ENCODE measurements around the gene BRWD1. TPM values are rescaled to one million over a fixed set of nuclear protein-coding genes. Genes with fewer than 3 reads are reported as not detected.

Gene BRWD1
- polyA plus RNA-seq, 1 donor (not counting 4 experiments of a cell fraction or from before 2014, with no cell fraction given) = 15.1 TPM

- dilution Hi-C loops (cut with MboI; ENCODE audit: extremely low pct_ligation_motif_present, low sequenced_read_pairs) = no loop called here
- H2AFZ ChIP-seq (ENCODE audit: control insufficient read depth, low read length) = no peak overlapping the region
- H3K9me3 ChIP-seq (ENCODE audit: control insufficient read depth, low read depth, low read length) = peaks cover 4% of the 10 kb centered on the region
- no peaks in the 10 kb centered on the region for H3K79me2 ChIP-seq (ENCODE audit: control insufficient read depth, insufficient read depth, low read length)
- peaks cover 6 to 16% of the 10 kb centered on the region in 2 experiments for H3K36me3 ChIP-seq (ENCODE audit: control insufficient read depth in 2 of 2, extremely low read depth in 1 of 2, insufficient read depth in 2 of 2, low read length in 2 of 2)
- no peak overlapping the region for H3K4me2 ChIP-seq (ENCODE audit: control insufficient read depth, extremely low read depth, insufficient read depth, low read depth, low read length)
- no peak overlapping the region for H3K9ac ChIP-seq (ENCODE audit: control insufficient read depth, extremely low read depth, insufficient read depth, low read length)
- no peaks in the 10 kb centered on the region for H4K20me1 ChIP-seq (ENCODE audit: control insufficient read depth, extremely low read depth, insufficient read depth, low read length)
- H3K27ac ChIP-seq (ENCODE audit: control insufficient read depth, insufficient read depth, low read length) = no peak overlapping the region
- FAIRE-seq (no peak), DNase-seq (ENCODE audit: low read depth, low spot score) (no peak)
- no peaks in the 10 kb centered on the region for H3K27me3 ChIP-seq (ENCODE audit: control insufficient read depth, extremely low read depth, insufficient read depth, low read length)
- no peaks in the 10 kb centered on the region for H3K9me1 ChIP-seq (ENCODE audit: control insufficient read depth, extremely low read depth, insufficient read depth, low read length)
- no peaks in the 10 kb centered on the region for H3K4me1 ChIP-seq (ENCODE audit: control insufficient read depth, extremely low read depth, insufficient read depth, low read length)
- no peak for TF ChIP-seq EZH2 (IDR thresholded peaks at IDR 0.05; ENCODE audit: low read length)
- TF ChIP-seq CTCF (optimal IDR thresholded peaks at IDR 0.05 in 1 of 3, IDR thresholded peaks at IDR 0.05 in 1 of 3, conservative IDR thresholded peaks at IDR 0.05 in 1 of 3; ENCODE audit: extremely low read depth in 1 of 3, insufficient read depth in 2 of 3, low read length in 3 of 3) = no peak
- no peak overlapping the region for H3K4me3 ChIP-seq (ENCODE audit: control insufficient read depth in 2 of 3, extremely low read depth in 1 of 3, insufficient read depth in 2 of 3, low read depth in 1 of 3, low read length in 3 of 3)
These were observed 144.6 kb downstream of the BRWD1 start for GRCh38 chr21:39168800-39169199.

GRCh38 chr21:39164523-39164922, 148.9 kb downstream of the BRWD1 start:
- no peak for DNase-seq (ENCODE audit: low read depth, low spot score)
- no peak overlapping the region for H3K4me3 ChIP-seq (ENCODE audit: control insufficient read depth in 2 of 3, extremely low read depth in 1 of 3, insufficient read depth in 2 of 3, low read depth in 1 of 3, low read length in 3 of 3)
- no peak overlapping the region for H3K27ac ChIP-seq (ENCODE audit: control insufficient read depth, insufficient read depth, low read length)
- H3K79me2 ChIP-seq (ENCODE audit: control insufficient read depth, insufficient read depth, low read length) = no peaks in the 10 kb centered on the region
- dilution Hi-C loops (cut with MboI; ENCODE audit: extremely low pct_ligation_motif_present, low sequenced_read_pairs) = no loop called here
- no peaks in the 10 kb centered on the region for H3K9me1 ChIP-seq (ENCODE audit: control insufficient read depth, extremely low read depth, insufficient read depth, low read length)
- peaks cover 4% of the 10 kb centered on the region for H3K9me3 ChIP-seq (ENCODE audit: control insufficient read depth, low read depth, low read length)
- H3K27me3 ChIP-seq (ENCODE audit: control insufficient read depth, extremely low read depth, insufficient read depth, low read length) = no peaks in the 10 kb centered on the region
- no peak overlapping the region for H3K9ac ChIP-seq (ENCODE audit: control insufficient read depth, extremely low read depth, insufficient read depth, low read length)
- H3K4me2 ChIP-seq (ENCODE audit: control insufficient read depth, extremely low read depth, insufficient read depth, low read depth, low read length) = no peak overlapping the region
- FAIRE-seq = no peak
- H3K4me1 ChIP-seq (ENCODE audit: control insufficient read depth, extremely low read depth, insufficient read depth, low read length) = no peaks in the 10 kb centered on the region
- TF ChIP-seq EZH2 (IDR thresholded peaks at IDR 0.05; ENCODE audit: low read length) = no peak
- no peak for TF ChIP-seq CTCF (optimal IDR thresholded peaks at IDR 0.05 in 1 of 3, IDR thresholded peaks at IDR 0.05 in 1 of 3, conservative IDR thresholded peaks at IDR 0.05 in 1 of 3; ENCODE audit: extremely low read depth in 1 of 3, insufficient read depth in 2 of 3, low read length in 3 of 3)
- H3K36me3 ChIP-seq (ENCODE audit: control insufficient read depth in 2 of 2, extremely low read depth in 1 of 2, insufficient read depth in 2 of 2, low read length in 2 of 2) = peaks cover 3 to 4% of the 10 kb centered on the region in 2 experiments
- H2AFZ ChIP-seq (ENCODE audit: control insufficient read depth, low read length) = no peak overlapping the region
- no peaks in the 10 kb centered on the region for H4K20me1 ChIP-seq (ENCODE audit: control insufficient read depth, extremely low read depth, insufficient read depth, low read length)

Data from keratinocyte (primary cell).